Keratinocyte (primary cell): ENCODE results near the gene SRRD. TPM values are rescaled to one million over a fixed set of nuclear protein-coding genes. Genes with fewer than 3 reads are reported as not detected.

Experiments
- DNase-seq: peaks from one replicate; pipeline ENCODE4 v3.0.0-alpha.2; 2011; ENCODE audit warnings: low read depth, missing footprints, low spot score
- FAIRE-seq: peaks from 2 replicates; lab custom pipeline; 2011; peaks lifted over from hg19 to GRCh38; lab: Jason Lieb, UNC
- H2AFZ ChIP-seq: 2 replicates; pipeline ENCODE4 v1.6.0; 2012; ENCODE audit warnings: low read length, control low read depth, inconsistent platforms; ENCODE audit not compliant: control insufficient read depth
- H3K27ac ChIP-seq: 2 replicates; pipeline ENCODE4 v1.5.1; 2011; ENCODE audit warnings: low read length; ENCODE audit not compliant: control insufficient read depth, insufficient read depth
- H3K27me3 ChIP-seq: 3 replicates; pipeline ENCODE4 v1.6.0; 2011; ENCODE audit warnings: low read length; ENCODE audit not compliant: control insufficient read depth, insufficient read depth; ENCODE audit errors: extremely low read depth
- H3K36me3 ChIP-seq, 2 experiments: 2 replicates in 1 of 2; 3 replicates in 1 of 2; pipeline ENCODE4 v1.5.1; 2011; ENCODE audit warnings: low read length in 2 of 2, mild to moderate bottlenecking in 1 of 2; ENCODE audit not compliant: control insufficient read depth in 2 of 2, insufficient read depth in 2 of 2; ENCODE audit errors: extremely low read depth in 1 of 2
- H3K4me1 ChIP-seq: 3 replicates; pipeline ENCODE4 v1.5.1; 2011; ENCODE audit warnings: low read length; ENCODE audit not compliant: control insufficient read depth, insufficient read depth; ENCODE audit errors: extremely low read depth
- H3K4me2 ChIP-seq: 3 replicates; pipeline ENCODE4 v1.6.0; 2011; ENCODE audit warnings: low read depth, low read length; ENCODE audit not compliant: control insufficient read depth, insufficient read depth; ENCODE audit errors: extremely low read depth
- H3K4me3 ChIP-seq, 3 experiments: fragments of 200-600 bp in 1 of 3; sonication (generic) in 1 of 3; 2 replicates in 2 of 3; 3 replicates in 1 of 3; pipeline ENCODE4 v1.5.1; 2011 to 2016; ENCODE audit warnings: low read length in 3 of 3, mild to moderate bottlenecking in 3 of 3, control low read depth in 2 of 3, inconsistent platforms in 1 of 3, low read depth in 1 of 3, mixed read lengths in 1 of 3, mixed run types in 1 of 3, moderate library complexity in 1 of 3; ENCODE audit not compliant: control insufficient read depth in 2 of 3, insufficient read depth in 2 of 3; ENCODE audit errors: extremely low read depth in 1 of 3
- H3K79me2 ChIP-seq: 2 replicates; pipeline ENCODE4 v1.6.0; 2012; ENCODE audit warnings: low read length; ENCODE audit not compliant: control insufficient read depth, insufficient read depth
- H3K9ac ChIP-seq: 3 replicates; pipeline ENCODE4 v1.6.0; 2011; ENCODE audit warnings: low read length; ENCODE audit not compliant: control insufficient read depth, insufficient read depth; ENCODE audit errors: extremely low read depth
- H3K9me1 ChIP-seq: 3 replicates; pipeline ENCODE4 v1.6.0; 2011; ENCODE audit warnings: low read length; ENCODE audit not compliant: control insufficient read depth, insufficient read depth; ENCODE audit errors: extremely low read depth
- H3K9me3 ChIP-seq: 2 replicates; pipeline ENCODE4 v1.5.1; 2012; ENCODE audit warnings: low read depth, low read length; ENCODE audit not compliant: control insufficient read depth
- H4K20me1 ChIP-seq: 3 replicates; pipeline ENCODE4 v1.6.0; 2011; ENCODE audit warnings: low read length; ENCODE audit not compliant: control insufficient read depth, insufficient read depth; ENCODE audit errors: extremely low read depth
- EZH2 ChIP-seq: IDR thresholded peaks from one replicate; pipeline ENCODE4 v1.6.1; 2012; ENCODE audit warnings: inconsistent platforms, mild to moderate bottlenecking, low read length, moderate library complexity
- dilution Hi-C: fragments of 300-500 bp; cut with MboI; formaldehyde crosslinking; loops from one replicate; pipeline ENCODE4 v1.7.0; 2020; ENCODE audit warnings: low sequenced_read_pairs; ENCODE audit not compliant: extremely low pct_ligation_motif_present
- polyA plus RNA-seq, 5 experiments: library from polyadenylated mRNA; depleted of rRNA in 3 of 5; stranded (reverse) in 3 of 5; stranded (forward) in 1 of 5; unstranded in 1 of 5; fragments of >200 nt; gene quantifications; 1 replicate in 1 of 5; 2 replicates in 3 of 5; 3 replicates in 1 of 5; pipeline versions ENCODE4 v1.2.1 to v1.2.3, GENCODE V29; 2011 to 2012; ENCODE audit warnings: missing spikeins in 2 of 5, low read depth in 1 of 5, low replicate concordance in 1 of 5
- TF ChIP-seq, protein P1 (sequence below), 3 experiments: IDR thresholded peaks in 1 of 3; conservative IDR thresholded peaks in 1 of 3; optimal IDR thresholded peaks in 1 of 3; 2 replicates in 2 of 3; 3 replicates in 1 of 3; pipeline versions ENCODE3 to v1.5.1; 2011; ENCODE audit warnings: low read length in 3 of 3, mild to moderate bottlenecking in 3 of 3, moderate library complexity in 2 of 3, control low read depth in 1 of 3, inconsistent platforms in 1 of 3; ENCODE audit not compliant: insufficient read depth in 2 of 3; ENCODE audit errors: extremely low read depth in 1 of 3

The SRRD gene
- polyA plus RNA-seq, 1 donor (not counting 4 experiments of a cell fraction or from before 2014, with no cell fraction given) = 45.0 TPM

DNA sequence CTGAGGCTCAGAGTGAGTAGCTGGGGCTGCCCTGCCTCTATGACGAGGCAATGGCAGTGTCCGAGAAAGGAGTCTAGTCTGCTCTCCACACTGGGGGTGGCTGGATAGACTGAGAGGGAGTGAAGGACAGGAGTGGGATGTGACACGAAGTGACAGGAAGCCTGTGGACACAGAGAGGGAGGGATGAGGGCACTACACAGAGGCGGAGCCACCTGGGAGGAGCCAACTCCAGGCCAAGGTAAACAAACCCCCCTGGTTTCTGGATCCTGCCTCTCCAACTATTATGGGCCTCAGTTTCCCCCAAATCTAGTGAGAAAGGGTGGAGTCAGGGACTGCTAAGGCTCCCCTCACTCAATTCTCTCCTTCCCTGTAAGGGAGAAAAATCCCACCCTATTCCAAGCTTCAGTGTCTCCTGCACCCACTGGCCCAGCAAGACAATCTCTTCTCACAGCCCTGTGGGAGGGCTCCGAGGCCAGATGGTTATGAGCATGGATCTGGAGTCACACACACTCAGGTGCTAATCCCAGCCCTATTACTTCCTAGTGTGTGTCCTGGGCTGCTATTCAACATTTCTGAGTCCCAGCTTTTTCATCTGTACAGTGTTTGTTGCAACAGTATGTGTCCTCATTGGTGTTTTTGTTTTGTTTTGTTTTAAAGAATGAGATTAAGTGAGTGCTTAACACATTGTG, 29.7 kb upstream of the SRRD start:
- no peak overlapping the region for H3K9ac ChIP-seq
- dilution Hi-C loops = loop anchor here (5.0 kb wide), 1 partner anchor 37 kb away; no protein-coding TSS in a partner anchor
- DNase-seq = no peak
- H3K27ac ChIP-seq = no peak overlapping the region
- H3K4me3 ChIP-seq = no peak overlapping the region
- H3K36me3 ChIP-seq = peaks cover 23 to 33% of the 10 kb centered on the region in 2 experiments
- no peaks in the 10 kb centered on the region for H3K9me1 ChIP-seq
- H3K27me3 ChIP-seq = no peaks in the 10 kb centered on the region
- no peak overlapping the region for H2AFZ ChIP-seq
- no peak for TF ChIP-seq EZH2
- TF ChIP-seq, protein P1, sequence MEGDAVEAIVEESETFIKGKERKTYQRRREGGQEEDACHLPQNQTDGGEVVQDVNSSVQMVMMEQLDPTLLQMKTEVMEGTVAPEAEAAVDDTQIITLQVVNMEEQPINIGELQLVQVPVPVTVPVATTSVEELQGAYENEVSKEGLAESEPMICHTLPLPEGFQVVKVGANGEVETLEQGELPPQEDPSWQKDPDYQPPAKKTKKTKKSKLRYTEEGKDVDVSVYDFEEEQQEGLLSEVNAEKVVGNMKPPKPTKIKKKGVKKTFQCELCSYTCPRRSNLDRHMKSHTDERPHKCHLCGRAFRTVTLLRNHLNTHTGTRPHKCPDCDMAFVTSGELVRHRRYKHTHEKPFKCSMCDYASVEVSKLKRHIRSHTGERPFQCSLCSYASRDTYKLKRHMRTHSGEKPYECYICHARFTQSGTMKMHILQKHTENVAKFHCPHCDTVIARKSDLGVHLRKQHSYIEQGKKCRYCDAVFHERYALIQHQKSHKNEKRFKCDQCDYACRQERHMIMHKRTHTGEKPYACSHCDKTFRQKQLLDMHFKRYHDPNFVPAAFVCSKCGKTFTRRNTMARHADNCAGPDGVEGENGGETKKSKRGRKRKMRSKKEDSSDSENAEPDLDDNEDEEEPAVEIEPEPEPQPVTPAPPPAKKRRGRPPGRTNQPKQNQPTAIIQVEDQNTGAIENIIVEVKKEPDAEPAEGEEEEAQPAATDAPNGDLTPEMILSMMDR (optimal IDR thresholded peaks at IDR 0.05 in 1 of 3, IDR thresholded peaks at IDR 0.05 in 1 of 3, conservative IDR thresholded peaks at IDR 0.05 in 1 of 3; ENCODE audit: extremely low read depth in 1 of 3, insufficient read depth in 2 of 3, low read length in 3 of 3) = no peak
- H3K79me2 ChIP-seq = peaks cover 5% of the 10 kb centered on the region
- H3K4me2 ChIP-seq = no peak overlapping the region
- no peaks in the 10 kb centered on the region for H3K9me3 ChIP-seq
- no peak for FAIRE-seq
- H4K20me1 ChIP-seq = no peaks in the 10 kb centered on the region
- H3K4me1 ChIP-seq = peaks cover 2% of the 10 kb centered on the region

DNA sequence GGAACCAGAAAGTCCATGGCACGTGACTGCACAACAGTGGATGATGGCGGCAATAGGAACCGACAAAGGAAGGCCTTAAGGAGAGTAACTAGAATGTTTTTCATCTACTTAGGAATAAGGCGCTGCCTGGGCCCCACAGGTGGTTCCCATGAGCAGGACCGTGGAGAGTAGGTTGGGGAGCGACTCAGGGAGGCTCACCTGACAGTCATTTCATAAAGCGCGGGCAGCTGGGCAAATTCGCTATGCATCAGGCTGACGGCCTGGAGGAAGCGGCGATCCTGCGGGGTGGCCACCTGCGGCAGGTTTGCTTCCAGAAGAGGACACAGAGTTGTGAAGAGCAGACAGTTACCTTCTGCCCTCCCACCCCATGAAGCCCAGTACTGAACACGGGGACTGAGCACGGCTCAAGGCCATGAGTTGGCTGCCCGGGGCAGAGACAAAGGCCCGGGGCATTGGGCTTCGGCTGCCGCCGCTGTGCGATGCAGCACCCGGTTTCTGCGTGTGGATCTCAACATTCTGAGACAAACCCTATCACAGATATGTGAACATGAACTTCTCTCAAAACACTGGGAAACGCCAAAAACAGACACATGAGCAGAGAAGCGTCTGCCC, 25.9 kb upstream of the SRRD start:
- Histone ChIP-seq H3K9me1 (no peaks in the 10 kb centered on the region), H3K9me3 (no peaks in the 10 kb centered on the region), H3K4me2 (no peak overlapping the region), H3K27me3 (no peaks in the 10 kb centered on the region), H3K27ac (no peak overlapping the region), H3K4me1 (peaks cover 21% of the 10 kb centered on the region), H2AFZ (no peak overlapping the region), H3K79me2 (peaks cover 6% of the 10 kb centered on the region), H3K36me3 (peaks cover 21 to 40% of the 10 kb centered on the region in 2 experiments), H4K20me1 (no peaks in the 10 kb centered on the region), H3K9ac (no peak overlapping the region), H3K4me3 (no peak overlapping the region)
- DNase-seq (no peak), FAIRE-seq (no peak)
- dilution Hi-C loops = no loop called here
- TF ChIP-seq, protein P1 (optimal IDR thresholded peaks at IDR 0.05 in 1 of 3, IDR thresholded peaks at IDR 0.05 in 1 of 3, conservative IDR thresholded peaks at IDR 0.05 in 1 of 3; ENCODE audit: extremely low read depth in 1 of 3, insufficient read depth in 2 of 3, low read length in 3 of 3) = no peak
- no peak for TF ChIP-seq EZH2
